Camera-type eye (tissue), 1 donor: ENCODE results near the gene CLEC14A. TPM values are rescaled to one million over a fixed set of nuclear protein-coding genes. Genes with fewer than 3 reads are reported as not detected.

Experiments
- total RNA-seq: library from RNA; depleted of rRNA; stranded (reverse); fragments of >200 nt; gene quantifications from one replicate; pipeline ENCODE4 v1.2.3, GENCODE V29; 2014

Gene CLEC14A
- 27.9 TPM for total RNA-seq

GRCh38 chr14:38255673-38256532 lies at the start of gene CLEC14A:
Gene CLEC14A (minus strand): TSS chr14:38256093. CDS start chr14:38256022, 71 bp downstream.

GRCh38 chr14:38207736-38208617 lies 47.9 kb downstream of the CLEC14A start, which contains the start of gene SSTR1:
Gene SSTR1 (plus strand): TSS chr14:38207904. CDS start chr14:38209390, 1,486 bp downstream.

Other genes starting within 250 kb of the CLEC14A start
- gene SSTR1, start 48.2 kb downstream of the CLEC14A start, total RNA-seq: 3.2 TPM